Nephron progenitor cell (in vitro differentiated cells): ENCODE measurements around the gene ASAP2.

Source experiments
- DNase-seq: peaks from one replicate; pipeline ENCODE4 v3.0.0; 2021
- H3K27ac Mint-ChIP-seq: 2 replicates; pipeline ENCODE4 v1.8.0; 2021; ENCODE audit warnings: mild to moderate bottlenecking, moderate library complexity, mixed read lengths
- H3K27me3 Mint-ChIP-seq: 2 replicates; pipeline ENCODE4 v1.8.0; 2021; ENCODE audit warnings: mild to moderate bottlenecking, low read depth, mixed read lengths; ENCODE audit not compliant: poor library complexity
- H3K36me3 Mint-ChIP-seq: 2 replicates; pipeline ENCODE4 v1.8.0; 2021; ENCODE audit warnings: low read depth, mixed read lengths
- H3K4me1 Mint-ChIP-seq: 2 replicates; pipeline ENCODE4 v1.8.0; 2021; ENCODE audit warnings: mixed read lengths
- H3K4me3 Mint-ChIP-seq: 2 replicates; pipeline ENCODE4 v1.8.0; 2021; ENCODE audit warnings: mild to moderate bottlenecking, moderate library complexity, mixed read lengths
- H3K9me3 Mint-ChIP-seq: 2 replicates; pipeline ENCODE4 v1.8.0; 2021; ENCODE audit warnings: mild to moderate bottlenecking, moderate library complexity, mixed read lengths
- TF ChIP-seq, protein P1 (sequence below): fragments of 200-600 bp; sonication (generic); IDR thresholded peaks from 2 replicates; pipeline ENCODE4 v1.5.0; 2021; ENCODE audit warnings: antibody characterized with exemption

The ASAP2 gene

DNA sequence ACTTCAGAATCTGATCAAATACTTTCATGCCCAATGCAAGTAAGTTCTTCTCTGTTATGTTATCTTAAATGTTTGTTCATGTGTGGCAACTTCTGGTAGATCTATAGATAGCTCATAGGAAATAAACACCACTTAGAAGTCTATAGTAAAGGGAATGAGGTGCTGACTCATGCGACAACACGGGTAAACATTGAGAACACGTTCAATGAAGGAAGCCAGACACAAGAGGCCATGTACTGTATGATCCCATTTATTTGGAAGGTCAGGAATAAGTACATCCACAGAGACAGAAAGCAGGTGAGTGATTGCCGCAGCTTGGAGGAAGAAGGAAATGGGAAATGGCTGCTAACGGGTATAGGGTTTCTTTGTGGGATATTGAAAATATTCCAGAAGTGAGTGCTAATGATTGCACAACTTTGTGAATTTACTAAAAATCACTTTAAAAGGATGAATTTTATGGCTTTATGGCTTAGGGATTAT is 121.3 kb downstream of the ASAP2 start:
- H3K27ac Mint-ChIP-seq: no peak overlapping the region
- DNase-seq: no peak

DNA sequence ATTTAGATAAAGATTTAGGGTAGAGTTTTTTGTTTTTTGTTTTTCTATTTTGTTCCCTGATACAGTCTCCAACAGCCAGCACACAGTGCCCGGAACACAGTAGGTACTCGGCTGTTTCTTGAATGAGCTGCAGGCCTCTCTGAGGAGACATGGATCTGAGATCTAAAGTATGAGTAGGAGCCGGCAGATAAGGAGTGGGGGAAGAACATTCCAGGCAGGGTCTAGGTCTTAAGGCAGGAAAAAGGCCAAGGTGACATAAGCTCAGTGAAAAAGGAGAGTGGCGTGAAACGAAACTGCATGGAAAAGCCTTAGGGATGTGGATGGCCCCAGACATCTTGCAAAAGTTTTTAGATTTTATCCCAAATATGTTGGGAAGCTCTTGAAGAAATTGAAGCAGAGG is 122.3 kb downstream of the ASAP2 start:
- H3K27me3 Mint-ChIP-seq: no peaks in the 10 kb centered on the region
- TF ChIP-seq, protein P1, sequence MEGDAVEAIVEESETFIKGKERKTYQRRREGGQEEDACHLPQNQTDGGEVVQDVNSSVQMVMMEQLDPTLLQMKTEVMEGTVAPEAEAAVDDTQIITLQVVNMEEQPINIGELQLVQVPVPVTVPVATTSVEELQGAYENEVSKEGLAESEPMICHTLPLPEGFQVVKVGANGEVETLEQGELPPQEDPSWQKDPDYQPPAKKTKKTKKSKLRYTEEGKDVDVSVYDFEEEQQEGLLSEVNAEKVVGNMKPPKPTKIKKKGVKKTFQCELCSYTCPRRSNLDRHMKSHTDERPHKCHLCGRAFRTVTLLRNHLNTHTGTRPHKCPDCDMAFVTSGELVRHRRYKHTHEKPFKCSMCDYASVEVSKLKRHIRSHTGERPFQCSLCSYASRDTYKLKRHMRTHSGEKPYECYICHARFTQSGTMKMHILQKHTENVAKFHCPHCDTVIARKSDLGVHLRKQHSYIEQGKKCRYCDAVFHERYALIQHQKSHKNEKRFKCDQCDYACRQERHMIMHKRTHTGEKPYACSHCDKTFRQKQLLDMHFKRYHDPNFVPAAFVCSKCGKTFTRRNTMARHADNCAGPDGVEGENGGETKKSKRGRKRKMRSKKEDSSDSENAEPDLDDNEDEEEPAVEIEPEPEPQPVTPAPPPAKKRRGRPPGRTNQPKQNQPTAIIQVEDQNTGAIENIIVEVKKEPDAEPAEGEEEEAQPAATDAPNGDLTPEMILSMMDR: no peak
- H3K9me3 Mint-ChIP-seq: no peaks in the 10 kb centered on the region
- H3K27ac Mint-ChIP-seq: peak overlapping the region; percentile 41
- H3K4me1 Mint-ChIP-seq: peaks cover 48% of the 10 kb centered on the region
- H3K36me3 Mint-ChIP-seq: peaks cover 44% of the 10 kb centered on the region
- H3K4me3 Mint-ChIP-seq: no peak overlapping the region
- no peak for DNase-seq

More for the DNA sequence above, 121.3 kb downstream of the ASAP2 start:
- Mint-ChIP-seq H3K36me3 (peaks cover 54% of the 10 kb centered on the region), H3K4me1 (peaks cover 39% of the 10 kb centered on the region), H3K27me3 (no peaks in the 10 kb centered on the region), H3K4me3 (no peak overlapping the region), H3K9me3 (no peaks in the 10 kb centered on the region)
- TF ChIP-seq, protein P1: no peak

- DNase-seq: no peak
- Mint-ChIP-seq H3K27me3 (no peaks in the 10 kb centered on the region), H3K9me3 (no peaks in the 10 kb centered on the region), H3K36me3 (peaks cover 41% of the 10 kb centered on the region), H3K27ac (no peak overlapping the region), H3K4me3 (no peak overlapping the region), H3K4me1 (peaks cover 52% of the 10 kb centered on the region)
- TF ChIP-seq, protein P1: no peak
Measured at GRCh38 chr2:9329497-9329896, 122.9 kb downstream of the ASAP2 start.

- H3K27me3 Mint-ChIP-seq: no peaks in the 10 kb centered on the region
- H3K4me1 Mint-ChIP-seq: peaks cover 57% of the 10 kb centered on the region
- TF ChIP-seq, protein P1: no peak
- DNase-seq: no peak
- H3K36me3 Mint-ChIP-seq: peaks cover 33% of the 10 kb centered on the region
- H3K4me3 Mint-ChIP-seq: no peak overlapping the region
- H3K27ac Mint-ChIP-seq: no peak overlapping the region
- no peaks in the 10 kb centered on the region for H3K9me3 Mint-ChIP-seq
Measured at GRCh38 chr2:9330612-9331270, 124.1 kb downstream of the ASAP2 start.

GRCh38 chr2:9331704-9332103 is 125.1 kb downstream of the ASAP2 start:
- no peaks in the 10 kb centered on the region for H3K27me3 Mint-ChIP-seq
- peaks cover 63% of the 10 kb centered on the region for H3K4me1 Mint-ChIP-seq
- peak; percentile 23 for DNase-seq
- no peaks in the 10 kb centered on the region for H3K9me3 Mint-ChIP-seq
- no peak overlapping the region for H3K4me3 Mint-ChIP-seq
- no peak overlapping the region for H3K27ac Mint-ChIP-seq
- TF ChIP-seq, protein P1: no peak
- peaks cover 32% of the 10 kb centered on the region for H3K36me3 Mint-ChIP-seq
